NCI-H2171 treated with DMSO at 0.1 percent for 48 hours (cell line): Measurements from ENCODE around the gene GPR39.

ENCODE experiments used
- DNase-seq: peaks from one replicate; lab custom pipeline; 2025; lab: John Stamatoyannopoulos, UW

The GPR39 gene

GRCh38 chr2:132642415-132642814 lies 225.8 kb downstream of the GPR39 start:
- no peak for DNase-seq

GRCh38 chr2:132645176-132645575 lies 228.6 kb downstream of the GPR39 start:
- DNase-seq: no peak

- no peak for DNase-seq
Observed at GRCh38 chr2:132645722-132646539, 229.3 kb downstream of the GPR39 start.

GRCh38 chr2:132646540-132647108 lies 230.0 kb downstream of the GPR39 start:
- no peak for DNase-seq

GRCh38 chr2:132651115-132652045 lies 234.8 kb downstream of the GPR39 start:
- no peak for DNase-seq

GRCh38 chr2:132652474-132652873 lies 235.9 kb downstream of the GPR39 start:
- no peak for DNase-seq

- DNase-seq: no peak
Observed at GRCh38 chr2:132654335-132654734, 237.7 kb downstream of the GPR39 start.

- DNase-seq: no peak
Observed at GRCh38 chr2:132654968-132655367, 238.4 kb downstream of the GPR39 start.

GRCh38 chr2:132656266-132656975 lies 239.8 kb downstream of the GPR39 start:
- no peak for DNase-seq

- DNase-seq: no peak
Observed at GRCh38 chr2:132659331-132659730, 242.7 kb downstream of the GPR39 start.

GRCh38 chr2:132662732-132663131 lies 246.1 kb downstream of the GPR39 start:
- no peak for DNase-seq

GRCh38 chr2:132664096-132664495 lies 247.5 kb downstream of the GPR39 start:
- DNase-seq: no peak

- DNase-seq: no peak
Observed at GRCh38 chr2:132665401-132666140, 249.0 kb downstream of the GPR39 start.

GRCh38 chr2:132667706-132668105 lies 251.1 kb downstream of the GPR39 start:
- no peak for DNase-seq

- no peak for DNase-seq
Observed at GRCh38 chr2:132668189-132668823, 251.7 kb downstream of the GPR39 start.

GRCh38 chr2:132668987-132669907 lies 252.6 kb downstream of the GPR39 start:
- DNase-seq: no peak

- no peak for DNase-seq
Observed at GRCh38 chr2:132669908-132670495, 253.4 kb downstream of the GPR39 start, which contains the start of gene LYPD1. TSS of gene LYPD1 (minus strand) at chr2:132670205. CDS start at chr2:132669932, 273 bp downstream.

- no peak for DNase-seq
Observed at GRCh38 chr2:132670496-132671150, 254.0 kb downstream of the GPR39 start.
